ENCODE measurements around the gene TXNRD1.

DNA sequence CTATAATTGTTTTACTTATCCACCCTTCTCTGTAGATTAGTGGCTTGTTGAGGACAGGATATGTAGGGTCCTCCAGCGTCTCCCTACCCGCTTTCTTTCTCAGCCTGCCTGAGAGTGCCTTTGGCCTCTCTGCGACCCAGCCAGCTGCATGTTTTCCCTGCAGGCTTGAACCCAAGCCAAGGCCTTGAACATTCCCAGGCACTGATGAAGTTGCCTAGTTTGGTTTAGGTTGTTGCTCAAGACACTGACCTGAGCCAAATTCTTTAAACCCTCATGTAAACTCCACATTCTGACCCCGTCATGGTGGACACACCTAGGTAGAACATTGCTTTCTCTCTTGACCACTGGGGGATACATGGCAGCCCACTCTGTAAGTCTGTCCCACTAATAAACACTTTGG, 33.4 kb upstream of the TXNRD1 start:
- TF ChIP-seq, protein P1, sequence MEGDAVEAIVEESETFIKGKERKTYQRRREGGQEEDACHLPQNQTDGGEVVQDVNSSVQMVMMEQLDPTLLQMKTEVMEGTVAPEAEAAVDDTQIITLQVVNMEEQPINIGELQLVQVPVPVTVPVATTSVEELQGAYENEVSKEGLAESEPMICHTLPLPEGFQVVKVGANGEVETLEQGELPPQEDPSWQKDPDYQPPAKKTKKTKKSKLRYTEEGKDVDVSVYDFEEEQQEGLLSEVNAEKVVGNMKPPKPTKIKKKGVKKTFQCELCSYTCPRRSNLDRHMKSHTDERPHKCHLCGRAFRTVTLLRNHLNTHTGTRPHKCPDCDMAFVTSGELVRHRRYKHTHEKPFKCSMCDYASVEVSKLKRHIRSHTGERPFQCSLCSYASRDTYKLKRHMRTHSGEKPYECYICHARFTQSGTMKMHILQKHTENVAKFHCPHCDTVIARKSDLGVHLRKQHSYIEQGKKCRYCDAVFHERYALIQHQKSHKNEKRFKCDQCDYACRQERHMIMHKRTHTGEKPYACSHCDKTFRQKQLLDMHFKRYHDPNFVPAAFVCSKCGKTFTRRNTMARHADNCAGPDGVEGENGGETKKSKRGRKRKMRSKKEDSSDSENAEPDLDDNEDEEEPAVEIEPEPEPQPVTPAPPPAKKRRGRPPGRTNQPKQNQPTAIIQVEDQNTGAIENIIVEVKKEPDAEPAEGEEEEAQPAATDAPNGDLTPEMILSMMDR (IDR thresholded peaks at IDR 0.05; ENCODE audit: low read depth, low read length), result no peak
- no peak for TF ChIP-seq POLR2A (IDR thresholded peaks at IDR 0.05; ENCODE audit: extremely low read depth, insufficient read length)
